NB4 (cell line): ENCODE results near the gene ANKDD1A.

Experiments used
- MYC ChIP-seq: IDR thresholded peaks from 2 replicates; pipeline ENCODE4 v1.6.1; 2011; ENCODE audit warnings: low read depth, low read length
- POLR2A ChIP-seq: IDR thresholded peaks from 2 replicates; pipeline ENCODE4 v1.6.1; 2011; ENCODE audit warnings: mild to moderate bottlenecking; ENCODE audit not compliant: insufficient read length; ENCODE audit errors: extremely low read depth
- TF ChIP-seq, protein P1 (sequence below): IDR thresholded peaks from one replicate; pipeline ENCODE4 v1.5.1; 2012; ENCODE audit warnings: low read depth, low read length
- TF ChIP-seq, protein P2 (sequence below): IDR thresholded peaks from 2 replicates; pipeline ENCODE4 v1.6.1; 2011; ENCODE audit warnings: low read depth, low read length

- TF ChIP-seq, protein P1, sequence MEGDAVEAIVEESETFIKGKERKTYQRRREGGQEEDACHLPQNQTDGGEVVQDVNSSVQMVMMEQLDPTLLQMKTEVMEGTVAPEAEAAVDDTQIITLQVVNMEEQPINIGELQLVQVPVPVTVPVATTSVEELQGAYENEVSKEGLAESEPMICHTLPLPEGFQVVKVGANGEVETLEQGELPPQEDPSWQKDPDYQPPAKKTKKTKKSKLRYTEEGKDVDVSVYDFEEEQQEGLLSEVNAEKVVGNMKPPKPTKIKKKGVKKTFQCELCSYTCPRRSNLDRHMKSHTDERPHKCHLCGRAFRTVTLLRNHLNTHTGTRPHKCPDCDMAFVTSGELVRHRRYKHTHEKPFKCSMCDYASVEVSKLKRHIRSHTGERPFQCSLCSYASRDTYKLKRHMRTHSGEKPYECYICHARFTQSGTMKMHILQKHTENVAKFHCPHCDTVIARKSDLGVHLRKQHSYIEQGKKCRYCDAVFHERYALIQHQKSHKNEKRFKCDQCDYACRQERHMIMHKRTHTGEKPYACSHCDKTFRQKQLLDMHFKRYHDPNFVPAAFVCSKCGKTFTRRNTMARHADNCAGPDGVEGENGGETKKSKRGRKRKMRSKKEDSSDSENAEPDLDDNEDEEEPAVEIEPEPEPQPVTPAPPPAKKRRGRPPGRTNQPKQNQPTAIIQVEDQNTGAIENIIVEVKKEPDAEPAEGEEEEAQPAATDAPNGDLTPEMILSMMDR: no peak
- TF ChIP-seq POLR2A (no peak), MYC (no peak)
- TF ChIP-seq, protein P2, sequence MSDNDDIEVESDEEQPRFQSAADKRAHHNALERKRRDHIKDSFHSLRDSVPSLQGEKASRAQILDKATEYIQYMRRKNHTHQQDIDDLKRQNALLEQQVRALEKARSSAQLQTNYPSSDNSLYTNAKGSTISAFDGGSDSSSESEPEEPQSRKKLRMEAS: no peak
Observed at GRCh38 chr15:64942356-64942755, 30.7 kb downstream of the ANKDD1A start.
